IMR-90 (cell line): ENCODE results near the gene EML4.

Experiments used
- BHLHE40 ChIP-seq: fragments of 150-350 bp; IDR thresholded peaks from 2 replicates; pipeline ENCODE4 v1.6.1; 2016; ENCODE audit warnings: mild to moderate bottlenecking, low read depth, low read length
- CEBPB ChIP-seq: IDR thresholded peaks from 2 replicates; pipeline ENCODE4 v1.6.1; 2012; ENCODE audit warnings: low read depth, low read length, improper control_type of control experiment
- CTCF ChIP-seq: conservative IDR thresholded peaks from 2 replicates; pipeline ENCODE4 v1.5.1; 2012; ENCODE audit warnings: mild to moderate bottlenecking, low read depth, low read length, improper control_type of control experiment
- ELK1 ChIP-seq: fragments of 150-350 bp; IDR thresholded peaks from 2 replicates; pipeline ENCODE4 v1.6.1; 2016; ENCODE audit warnings: low read depth, mild to moderate bottlenecking, low read length, moderate library complexity, borderline replicate concordance
- MAFK ChIP-seq: IDR thresholded peaks from 2 replicates; pipeline ENCODE4 v1.6.1; 2012; ENCODE audit warnings: low read depth, low read length, improper control_type of control experiment
- MXI1 ChIP-seq: IDR thresholded peaks from 2 replicates; pipeline ENCODE4 v1.6.1; 2012; ENCODE audit warnings: low read depth, mild to moderate bottlenecking, low read length, moderate library complexity, borderline replicate concordance
- NFE2L2 ChIP-seq: fragments of 150-350 bp; IDR thresholded peaks from 2 replicates; pipeline ENCODE4 v1.6.1; 2016; ENCODE audit warnings: low read depth, mild to moderate bottlenecking, low read length
- POLR2A ChIP-seq: IDR thresholded peaks from 2 replicates; pipeline ENCODE4 v1.6.1; 2012; ENCODE audit warnings: mild to moderate bottlenecking, low read depth, low read length
- RAD21 ChIP-seq: IDR thresholded peaks from 2 replicates; pipeline ENCODE4 v1.6.1; 2012; ENCODE audit warnings: low read length, improper control_type of control experiment
- RCOR1 ChIP-seq: IDR thresholded peaks from 2 replicates; pipeline ENCODE4 v1.6.1; 2012; ENCODE audit warnings: mild to moderate bottlenecking, low read length, improper control_type of control experiment; ENCODE audit not compliant: insufficient replicate concordance
- RFX5 ChIP-seq: IDR thresholded peaks from 2 replicates; pipeline ENCODE4 v1.8.0; 2012; ENCODE audit warnings: low read depth, mild to moderate bottlenecking, low read length, moderate library complexity
- SMC3 ChIP-seq: fragments of 150-350 bp; IDR thresholded peaks from 2 replicates; pipeline ENCODE4 v1.6.1; 2016; ENCODE audit warnings: low read depth, mild to moderate bottlenecking, antibody characterized with exemption, low read length, moderate library complexity
- USF2 ChIP-seq: fragments of 150-350 bp; IDR thresholded peaks from 2 replicates; pipeline ENCODE4 v1.6.1; 2017; ENCODE audit warnings: mild to moderate bottlenecking, antibody characterized with exemption, low read length, low read depth

- TF ChIP-seq USF2, result no peak
- TF ChIP-seq SMC3, result no peak
- no peak for TF ChIP-seq CTCF
- no peak for TF ChIP-seq BHLHE40
- no peak for TF ChIP-seq MAFK
- no peak for TF ChIP-seq POLR2A
- no peak for TF ChIP-seq RFX5
- TF ChIP-seq RAD21, result no peak
- TF ChIP-seq ELK1, result no peak
- no peak for TF ChIP-seq CEBPB
- TF ChIP-seq NFE2L2, result no peak
- TF ChIP-seq MXI1, result no peak
- TF ChIP-seq RCOR1, result no peak
These were observed 20.0 kb downstream of the EML4 start for GRCh38 chr2:42189235-42189566.
